ENCODE data around the gene ELFN2. TPM values are rescaled to one million over a fixed set of nuclear protein-coding genes. Genes with fewer than 3 reads are reported as not detected.

The ELFN2 gene
- total RNA-seq, 3 donors from 2014 or later: 0.03 to 0.33 (median 0.05) TPM

DNA sequence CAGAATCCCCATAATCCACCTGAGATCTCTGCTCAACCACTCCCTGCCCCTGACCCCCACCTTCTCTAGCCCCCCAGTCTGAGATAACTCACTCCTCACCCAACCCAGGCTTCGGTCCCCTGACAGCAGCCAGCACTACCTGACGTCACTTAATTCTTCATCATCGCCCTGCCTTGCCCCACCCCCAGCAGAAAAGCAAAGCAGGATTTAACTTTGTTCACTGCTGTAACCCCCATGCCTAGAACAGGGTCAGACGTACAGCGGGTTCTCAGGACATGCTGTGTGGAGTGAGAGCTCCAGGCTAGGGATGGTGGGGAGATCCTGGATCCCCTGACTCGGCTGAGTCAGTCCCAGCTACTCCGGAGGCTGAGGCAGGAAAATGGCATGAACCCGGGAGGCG is 45.8 kb downstream of the ELFN2 start:
- H3K27me3 Mint-ChIP-seq (ENCODE audit: low read depth): peaks cover 31% of the 10 kb centered on the region
- H3K36me3 Mint-ChIP-seq (ENCODE audit: insufficient read depth): no peaks in the 10 kb centered on the region
- no peaks in the 10 kb centered on the region for H3K4me1 Mint-ChIP-seq (ENCODE audit: low read depth)
- ATAC-seq (no peak), DNase-seq (no peak)
- no peak overlapping the region for H3K4me3 Mint-ChIP-seq
- no peaks in the 10 kb centered on the region for H3K9me3 Mint-ChIP-seq

DNA sequence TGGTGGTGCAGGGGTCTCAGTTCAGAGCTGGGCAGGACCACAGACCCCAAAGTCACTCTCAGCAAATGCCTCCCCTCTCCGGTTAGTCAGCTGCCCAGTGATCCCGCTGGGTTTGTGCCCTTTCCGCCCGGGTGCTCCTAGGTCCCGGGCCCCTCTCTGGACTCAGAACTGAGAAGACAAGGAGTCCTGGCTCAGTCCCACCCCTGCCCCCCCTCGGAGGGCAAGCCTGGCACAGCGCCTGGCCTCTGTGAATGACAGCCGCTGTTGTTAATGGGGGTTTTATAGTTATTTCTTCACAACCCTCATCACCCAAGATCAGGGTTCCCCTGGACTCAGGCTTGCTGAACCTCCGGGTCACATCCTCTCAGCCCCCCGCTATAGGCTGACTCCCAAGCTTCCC is 47.6 kb downstream of the ELFN2 start:
- peaks cover 41% of the 10 kb centered on the region for H3K27me3 Mint-ChIP-seq (ENCODE audit: low read depth)
- DNase-seq: no peak
- H3K36me3 Mint-ChIP-seq (ENCODE audit: insufficient read depth): no peaks in the 10 kb centered on the region
- H3K4me3 Mint-ChIP-seq: no peak overlapping the region
- ATAC-seq: no peak
- no peaks in the 10 kb centered on the region for H3K4me1 Mint-ChIP-seq (ENCODE audit: low read depth)
- no peaks in the 10 kb centered on the region for H3K9me3 Mint-ChIP-seq

DNA sequence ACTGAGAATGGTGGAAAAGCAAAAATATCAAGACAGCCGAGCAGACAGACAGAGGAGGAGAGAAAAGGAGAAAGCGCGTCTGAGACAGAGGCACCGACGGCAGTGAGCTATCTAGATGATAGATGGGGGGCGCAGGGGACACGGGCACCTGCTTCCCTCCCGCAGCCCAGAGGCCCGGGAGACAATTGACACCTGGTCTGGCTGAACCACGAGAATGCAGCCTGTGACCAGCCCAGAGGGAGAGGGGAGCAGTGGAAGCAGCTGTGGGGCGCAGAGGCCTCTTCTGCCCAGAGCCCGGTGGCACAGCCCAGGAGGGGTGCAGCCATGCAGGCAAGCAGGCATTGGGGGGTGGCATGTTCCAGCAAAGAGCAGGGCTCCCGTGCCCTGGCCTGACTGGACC is 48.2 kb downstream of the ELFN2 start:
- Mint-ChIP-seq H3K27me3 (ENCODE audit: low read depth) (peaks cover 46% of the 10 kb centered on the region), H3K36me3 (ENCODE audit: insufficient read depth) (no peaks in the 10 kb centered on the region), H3K4me3 (no peak overlapping the region), H3K4me1 (ENCODE audit: low read depth) (no peaks in the 10 kb centered on the region), H3K9me3 (no peaks in the 10 kb centered on the region)
- ATAC-seq: no peak
- no peak for DNase-seq

DNA sequence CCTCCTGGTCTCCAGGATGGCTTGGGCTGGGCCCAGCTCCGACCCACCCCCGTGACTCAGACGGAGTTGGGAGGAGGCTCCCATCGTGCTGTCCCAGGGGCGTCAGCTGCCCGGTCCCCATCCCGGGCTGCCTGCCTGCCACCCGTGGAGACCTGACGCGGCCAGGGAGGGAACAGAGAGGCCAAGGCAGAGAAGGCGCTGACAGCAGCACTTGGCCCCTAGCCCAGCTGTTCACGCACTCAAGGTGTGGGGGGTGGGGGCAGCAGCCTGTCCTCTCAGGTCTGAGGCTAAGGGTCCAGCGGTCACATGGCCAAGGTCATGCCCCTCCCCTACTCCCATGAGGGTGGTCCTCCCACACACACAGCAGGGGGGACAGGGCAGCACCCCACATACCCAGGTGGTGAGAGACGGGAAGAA is 48.6 kb downstream of the ELFN2 start:
- Mint-ChIP-seq H3K36me3 (ENCODE audit: insufficient read depth) (no peaks in the 10 kb centered on the region), H3K4me1 (ENCODE audit: low read depth) (no peaks in the 10 kb centered on the region), H3K9me3 (no peaks in the 10 kb centered on the region), H3K4me3 (no peak overlapping the region), H3K27me3 (ENCODE audit: low read depth) (peaks cover 48% of the 10 kb centered on the region)
- no peak for ATAC-seq
- no peak for DNase-seq

DNA sequence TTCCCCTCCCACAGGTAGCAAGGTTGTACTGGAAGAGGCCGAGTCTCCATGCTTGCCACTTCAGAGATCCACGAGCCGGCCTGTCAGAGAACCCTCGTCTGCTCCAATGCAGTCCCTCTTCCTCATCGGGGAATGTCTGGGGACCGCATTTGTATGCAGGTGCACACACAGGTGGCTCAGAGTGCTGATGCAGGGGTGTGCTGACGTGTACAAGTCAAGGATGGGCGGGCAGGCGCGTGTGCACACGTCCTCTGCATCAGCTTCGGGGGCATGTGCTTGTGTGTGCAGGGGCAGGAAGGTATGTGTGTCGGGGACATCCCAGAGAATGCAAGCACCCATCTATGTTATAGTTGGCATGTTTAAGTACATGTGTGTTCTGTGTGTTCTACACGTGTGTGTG is 49.4 kb downstream of the ELFN2 start:
- Mint-ChIP-seq H3K9me3 (no peaks in the 10 kb centered on the region), H3K4me1 (ENCODE audit: low read depth) (no peaks in the 10 kb centered on the region), H3K4me3 (no peak overlapping the region), H3K36me3 (ENCODE audit: insufficient read depth) (no peaks in the 10 kb centered on the region), H3K27me3 (ENCODE audit: low read depth) (peaks cover 50% of the 10 kb centered on the region)
- DNase-seq: no peak
- ATAC-seq: no peak

DNA sequence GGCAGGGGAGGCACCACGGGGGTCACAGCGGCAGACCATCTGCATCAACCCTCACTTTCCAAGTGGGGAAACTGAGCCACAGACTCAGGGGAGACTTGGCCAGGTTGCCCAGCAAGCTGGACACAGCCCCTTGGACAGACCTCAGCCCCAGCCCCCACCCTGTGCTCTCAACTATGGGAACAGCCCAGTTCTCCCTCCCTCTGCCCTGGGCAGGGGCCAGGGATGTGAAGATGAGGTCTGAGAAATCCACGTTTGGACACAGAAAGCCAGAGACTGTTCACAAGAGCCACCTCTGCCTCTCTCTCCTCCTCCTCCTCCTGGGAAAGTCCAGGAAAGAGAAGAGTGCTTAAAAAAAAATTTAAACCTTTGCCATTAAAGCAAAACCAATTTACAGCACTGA is 50.1 kb downstream of the ELFN2 start:
- ATAC-seq (no peak), DNase-seq (no peak)
- H3K9me3 Mint-ChIP-seq: no peaks in the 10 kb centered on the region
- H3K36me3 Mint-ChIP-seq (ENCODE audit: insufficient read depth): no peaks in the 10 kb centered on the region
- H3K4me3 Mint-ChIP-seq: no peak overlapping the region
- peaks cover 50% of the 10 kb centered on the region for H3K27me3 Mint-ChIP-seq (ENCODE audit: low read depth)
- H3K4me1 Mint-ChIP-seq (ENCODE audit: low read depth): no peaks in the 10 kb centered on the region

DNA sequence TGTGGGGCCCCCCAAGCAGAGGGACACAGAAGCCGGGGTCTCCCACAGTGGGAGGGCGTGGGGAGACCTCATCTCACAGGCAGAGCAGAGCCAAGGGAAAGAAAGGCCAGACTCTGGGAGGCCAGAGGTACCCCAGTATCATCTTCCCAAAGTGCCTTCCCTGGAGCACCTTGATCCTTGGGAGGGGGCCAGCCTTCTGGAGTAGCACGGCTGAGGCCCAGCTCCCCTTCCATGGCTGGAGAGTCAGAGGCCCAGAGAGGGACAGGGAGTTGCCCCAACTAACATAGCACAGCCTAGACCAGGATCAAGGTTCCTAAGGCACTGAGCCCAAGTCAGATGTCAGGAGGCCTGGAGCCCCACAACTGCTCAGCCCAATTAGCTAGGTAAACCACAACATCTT is 50.6 kb downstream of the ELFN2 start:
- ATAC-seq: no peak
- Mint-ChIP-seq H3K9me3 (no peaks in the 10 kb centered on the region), H3K27me3 (ENCODE audit: low read depth) (peaks cover 50% of the 10 kb centered on the region), H3K4me1 (ENCODE audit: low read depth) (no peaks in the 10 kb centered on the region), H3K36me3 (ENCODE audit: insufficient read depth) (no peaks in the 10 kb centered on the region), H3K4me3 (no peak overlapping the region)
- no peak for DNase-seq

DNA sequence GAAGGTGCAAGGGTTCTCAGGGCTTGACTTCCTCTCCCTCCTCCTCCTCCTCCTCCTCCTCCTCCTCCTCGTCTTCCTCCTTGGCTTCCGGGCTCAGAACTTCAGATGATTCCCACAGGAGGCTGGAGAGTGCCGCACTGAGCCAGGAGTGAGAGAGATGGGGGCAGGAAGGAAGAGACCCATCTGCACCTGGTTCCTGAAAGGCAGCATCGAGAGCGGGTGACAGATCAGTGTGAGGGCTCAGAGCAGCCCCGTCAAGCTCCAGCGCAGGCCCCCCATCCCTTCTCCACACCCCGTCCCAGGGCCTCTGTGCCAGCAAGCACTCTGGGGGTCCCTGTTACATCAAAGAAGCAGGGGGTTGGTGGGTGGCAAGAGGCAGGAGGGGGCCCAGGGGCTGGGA is 51.5 kb downstream of the ELFN2 start:
- ATAC-seq (no peak), DNase-seq (no peak)
- H3K4me3 Mint-ChIP-seq: no peak overlapping the region

DNA sequence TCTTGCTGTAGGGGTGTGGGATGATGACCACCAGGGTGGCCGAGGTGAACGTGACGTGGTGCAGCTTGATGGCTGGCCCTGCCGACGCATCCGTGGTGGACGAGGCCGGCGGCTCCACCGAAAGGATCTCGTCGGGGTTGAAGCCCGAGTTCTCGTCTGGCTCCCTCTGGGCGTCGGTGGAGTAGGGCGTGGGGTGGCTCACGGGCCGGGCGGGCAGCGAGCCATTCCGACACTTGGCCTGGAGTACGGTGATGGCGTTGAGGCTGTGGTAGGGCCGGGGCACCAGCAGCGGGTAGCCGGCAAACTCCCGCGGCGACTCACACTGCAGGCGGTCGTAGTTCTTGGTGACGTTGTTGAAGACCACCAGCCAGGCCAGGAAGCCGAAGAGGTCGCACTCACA is 52.7 kb downstream of the ELFN2 start:
- Mint-ChIP-seq H3K36me3 (ENCODE audit: insufficient read depth) (no peaks in the 10 kb centered on the region), H3K27me3 (ENCODE audit: low read depth) (peaks cover 43% of the 10 kb centered on the region), H3K9me3 (no peaks in the 10 kb centered on the region), H3K4me3 (no peak overlapping the region), H3K4me1 (ENCODE audit: low read depth) (no peaks in the 10 kb centered on the region)
- ATAC-seq (no peak), DNase-seq (no peak)

More for the DNA sequence above, 51.5 kb downstream of the ELFN2 start:
- H3K4me1 Mint-ChIP-seq (ENCODE audit: low read depth): no peaks in the 10 kb centered on the region
- H3K9me3 Mint-ChIP-seq: no peaks in the 10 kb centered on the region
- no peaks in the 10 kb centered on the region for H3K36me3 Mint-ChIP-seq (ENCODE audit: insufficient read depth)
- H3K27me3 Mint-ChIP-seq (ENCODE audit: low read depth): peaks cover 45% of the 10 kb centered on the region

DNA sequence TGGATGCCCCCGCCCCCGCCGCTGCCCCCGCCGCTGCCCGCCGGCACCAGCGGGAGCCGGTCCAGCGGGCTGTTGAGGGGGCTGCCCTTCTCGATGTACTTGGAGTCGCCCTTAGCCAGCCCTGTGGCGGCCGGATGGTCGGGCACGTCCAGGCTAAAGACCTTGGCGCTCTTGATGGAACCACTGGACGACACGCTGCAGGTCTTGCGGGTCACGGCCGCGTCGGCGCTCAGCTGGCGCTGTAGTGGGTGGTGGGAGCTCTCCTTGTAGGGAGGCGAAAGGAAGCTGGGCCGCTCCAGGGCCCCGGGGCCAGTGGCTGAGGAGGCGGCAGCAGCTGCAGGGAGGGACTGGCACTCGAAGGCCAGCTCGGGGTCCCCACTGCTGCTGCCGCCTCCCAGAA is 53.8 kb downstream of the ELFN2 start:
- peaks cover 37% of the 10 kb centered on the region for H3K27me3 Mint-ChIP-seq (ENCODE audit: low read depth)
- H3K4me3 Mint-ChIP-seq: no peak overlapping the region
- ATAC-seq (no peak), DNase-seq (no peak)
- no peaks in the 10 kb centered on the region for H3K9me3 Mint-ChIP-seq
- no peaks in the 10 kb centered on the region for H3K36me3 Mint-ChIP-seq (ENCODE audit: insufficient read depth)
- no peaks in the 10 kb centered on the region for H3K4me1 Mint-ChIP-seq (ENCODE audit: low read depth)

DNA sequence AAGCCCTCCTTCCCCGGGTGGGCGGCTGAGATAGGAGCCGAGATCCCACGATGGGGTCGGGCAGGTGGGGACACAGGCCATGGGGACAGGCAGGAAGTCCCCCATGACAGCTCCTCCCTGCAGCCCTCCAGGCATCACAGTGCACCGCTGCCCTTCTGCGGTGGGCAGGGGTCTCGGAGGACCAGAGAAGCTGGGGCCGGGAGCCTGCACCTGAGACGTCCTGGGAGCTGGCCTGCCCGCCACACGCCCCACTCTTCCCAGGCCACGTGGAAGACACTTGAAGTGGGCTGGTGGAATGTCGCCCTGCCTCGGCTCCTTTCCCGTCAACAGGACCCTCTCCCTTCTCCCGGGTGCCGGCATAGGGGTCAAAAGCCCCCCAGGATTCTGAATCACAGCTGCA is 55.4 kb downstream of the ELFN2 start:
- no peaks in the 10 kb centered on the region for H3K9me3 Mint-ChIP-seq
- ATAC-seq (no peak), DNase-seq (no peak)
- peaks cover 25% of the 10 kb centered on the region for H3K27me3 Mint-ChIP-seq (ENCODE audit: low read depth)
- no peaks in the 10 kb centered on the region for H3K4me1 Mint-ChIP-seq (ENCODE audit: low read depth)
- no peak overlapping the region for H3K4me3 Mint-ChIP-seq
- H3K36me3 Mint-ChIP-seq (ENCODE audit: insufficient read depth): no peaks in the 10 kb centered on the region

DNA sequence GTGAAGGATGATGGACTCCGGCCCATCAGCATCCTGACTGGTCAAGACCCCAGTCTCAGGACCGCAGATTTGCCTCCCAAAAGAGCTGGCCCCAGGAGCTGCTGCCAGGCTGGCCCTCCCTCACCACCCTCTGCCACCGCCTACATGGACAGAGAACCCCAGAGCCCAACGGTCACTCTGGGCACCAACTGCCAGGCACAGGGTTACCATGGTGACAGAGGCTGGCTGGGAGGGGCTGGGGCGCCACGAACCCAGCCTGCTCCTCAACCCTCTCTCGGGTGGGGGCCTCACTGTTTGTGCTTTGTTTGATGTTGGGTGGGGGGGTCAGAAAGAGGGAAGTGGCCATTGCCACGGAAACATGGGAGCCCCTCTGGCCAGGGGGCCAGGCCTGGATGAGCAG is 55.8 kb downstream of the ELFN2 start:
- DNase-seq (no peak), ATAC-seq (no peak)
- no peaks in the 10 kb centered on the region for H3K36me3 Mint-ChIP-seq (ENCODE audit: insufficient read depth)
- H3K4me3 Mint-ChIP-seq: no peak overlapping the region
- H3K27me3 Mint-ChIP-seq (ENCODE audit: low read depth): peaks cover 21% of the 10 kb centered on the region
- no peaks in the 10 kb centered on the region for H3K9me3 Mint-ChIP-seq
- H3K4me1 Mint-ChIP-seq (ENCODE audit: low read depth): no peaks in the 10 kb centered on the region

DNA sequence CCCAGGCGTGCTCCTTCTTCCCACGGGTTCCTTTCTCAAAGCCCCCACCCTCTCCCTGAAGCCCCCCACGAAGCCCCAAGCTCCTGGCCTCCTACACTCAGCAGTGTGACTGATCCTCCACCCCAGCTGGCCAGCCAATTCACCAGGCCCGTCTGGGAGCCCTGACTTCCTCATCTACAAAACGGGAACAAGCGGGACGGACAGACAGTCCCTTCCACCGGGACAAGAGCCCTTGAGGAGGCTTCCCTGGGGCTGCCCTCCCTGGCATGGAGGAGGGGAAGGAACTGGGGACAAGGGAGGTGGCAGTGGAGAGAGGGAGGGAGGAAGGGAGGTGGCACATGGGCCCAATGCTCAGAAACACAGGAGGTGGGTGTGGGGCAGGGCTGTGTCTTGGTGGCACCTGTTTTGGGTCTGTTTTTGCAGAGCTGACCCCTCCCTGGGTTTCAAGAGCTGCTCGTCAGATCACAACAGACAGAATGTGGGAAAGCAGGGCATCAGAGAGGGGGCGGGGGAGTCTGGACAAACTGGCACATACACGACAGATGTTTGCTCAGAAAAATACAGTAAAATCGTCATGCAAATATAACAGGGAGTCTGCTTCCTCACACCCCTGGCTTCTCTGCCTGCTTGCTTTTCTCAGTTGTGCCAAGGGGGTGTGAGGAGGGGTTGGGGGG is 56.8 kb downstream of the ELFN2 start:
- Mint-ChIP-seq H3K27me3 (ENCODE audit: low read depth) (peaks cover 16% of the 10 kb centered on the region), H3K4me1 (ENCODE audit: low read depth) (no peaks in the 10 kb centered on the region), H3K36me3 (ENCODE audit: insufficient read depth) (no peaks in the 10 kb centered on the region), H3K9me3 (no peaks in the 10 kb centered on the region), H3K4me3 (no peak overlapping the region)
- no peak for ATAC-seq
- DNase-seq: no peak

DNA sequence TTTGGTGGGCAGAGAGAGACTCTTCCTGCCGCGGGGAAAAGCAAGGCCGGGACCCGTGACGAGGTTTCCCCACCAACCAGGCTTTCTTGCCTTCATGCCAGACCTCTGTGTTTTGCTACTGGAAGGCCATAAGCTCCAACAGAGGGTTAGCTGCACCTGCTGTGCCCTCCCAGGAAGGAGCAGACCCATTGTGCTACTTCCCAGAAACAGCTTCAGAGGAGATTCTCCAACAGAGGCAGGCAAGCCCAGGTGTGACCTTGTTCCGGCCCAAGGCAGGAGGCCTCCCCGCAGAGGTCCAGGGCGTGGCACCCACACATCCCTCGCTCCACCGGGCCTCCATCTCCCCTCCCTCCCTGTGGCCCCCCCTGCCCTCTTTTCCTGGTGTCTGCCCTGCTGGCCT is 57.8 kb downstream of the ELFN2 start:
- H3K4me1 Mint-ChIP-seq (ENCODE audit: low read depth): peaks cover 2% of the 10 kb centered on the region
- no peaks in the 10 kb centered on the region for H3K9me3 Mint-ChIP-seq
- no peak for DNase-seq
- peaks cover 10% of the 10 kb centered on the region for H3K27me3 Mint-ChIP-seq (ENCODE audit: low read depth)
- ATAC-seq: no peak
- H3K36me3 Mint-ChIP-seq (ENCODE audit: insufficient read depth): no peaks in the 10 kb centered on the region
- H3K4me3 Mint-ChIP-seq: no peak overlapping the region

DNA sequence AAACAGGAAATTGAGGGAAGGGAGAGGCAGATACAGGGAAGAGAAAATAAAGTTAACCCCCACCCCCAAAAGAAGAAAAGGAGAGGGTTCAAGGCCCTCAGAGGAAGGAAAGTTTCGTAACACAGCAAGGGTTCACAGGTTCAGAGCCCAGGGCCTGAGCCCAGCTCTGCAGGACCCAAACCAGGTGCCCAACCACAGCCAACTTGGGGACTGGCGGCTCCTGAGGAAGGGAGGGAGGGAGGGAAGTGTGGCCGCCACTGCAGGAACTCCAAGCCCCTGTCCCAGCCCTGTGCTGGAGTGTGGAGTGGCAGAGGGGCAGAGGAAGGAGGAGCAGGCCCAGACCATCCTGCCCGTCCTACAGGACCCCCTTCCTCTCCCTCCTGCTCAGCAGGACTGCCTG is 59.2 kb downstream of the ELFN2 start:
- Mint-ChIP-seq H3K36me3 (ENCODE audit: insufficient read depth) (no peaks in the 10 kb centered on the region), H3K4me1 (ENCODE audit: low read depth) (peaks cover 2% of the 10 kb centered on the region), H3K9me3 (no peaks in the 10 kb centered on the region), H3K27me3 (ENCODE audit: low read depth) (peaks cover 4% of the 10 kb centered on the region), H3K4me3 (no peak overlapping the region)
- ATAC-seq (no peak), DNase-seq (no peak)

DNA sequence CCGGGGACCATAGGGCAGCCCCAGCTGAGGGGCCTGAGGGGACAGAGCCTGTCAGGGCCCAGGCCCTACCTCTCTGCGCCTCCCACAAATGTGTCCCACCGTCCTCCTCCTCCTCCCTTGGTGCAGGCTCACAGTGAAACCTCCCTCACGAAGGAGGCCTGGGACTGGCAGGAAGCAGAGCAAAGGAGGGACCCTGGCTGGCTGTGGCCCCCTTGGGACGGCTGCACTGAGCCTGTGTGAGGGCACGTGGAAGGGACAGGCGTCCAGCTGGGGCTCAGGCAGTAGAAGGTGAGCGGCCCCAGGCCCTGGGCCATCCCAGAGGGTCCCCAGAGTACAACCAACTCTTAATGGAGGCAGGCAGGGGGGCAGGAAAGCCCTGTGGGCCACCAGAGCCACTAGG is 60.7 kb downstream of the ELFN2 start:
- Mint-ChIP-seq H3K4me1 (ENCODE audit: low read depth) (peaks cover 2% of the 10 kb centered on the region), H3K27me3 (ENCODE audit: low read depth) (peaks cover 2% of the 10 kb centered on the region), H3K9me3 (no peaks in the 10 kb centered on the region), H3K4me3 (no peak overlapping the region), H3K36me3 (ENCODE audit: insufficient read depth) (no peaks in the 10 kb centered on the region)
- DNase-seq (no peak), ATAC-seq (no peak)
